Activated T-helper 2 cell treated with anti-CD3 and anti-CD28 coated beads, Interferon-gamma antibody, Interleukin-2, Interleukin-4, amounts not matched to agents 10 μg/mL and 5 μg/mL and 100 μg/mL, durations not matched to agents 14 hours and 24 hours and 36 hours (primary cell): ENCODE measurements around the gene SREBF2. TPM values are rescaled to one million over a fixed set of nuclear protein-coding genes. Genes with fewer than 3 reads are reported as not detected.
"Not testable (repeated sequence)": the region's sequence is repeated elsewhere in the genome, so short reads cannot be mapped to it uniquely, and the experiment has no call there.

ENCODE experiments used
- DNase-seq: peaks from one replicate; pipeline ENCODE4 v3.0.0; 2021; ENCODE audit warnings: low spot score
- H3K27ac Mint-ChIP-seq: one replicate; pipeline ENCODE4 v1.8.0; 2021; ENCODE audit warnings: mixed read lengths
- H3K27me3 Mint-ChIP-seq: one replicate; pipeline ENCODE4 v1.8.0; 2021; ENCODE audit warnings: low read depth, mixed read lengths
- H3K36me3 Mint-ChIP-seq: one replicate; pipeline ENCODE4 v1.8.0; 2021; ENCODE audit warnings: low read depth, mixed read lengths
- H3K4me1 Mint-ChIP-seq: one replicate; pipeline ENCODE4 v1.8.0; 2021; ENCODE audit warnings: low read depth, mixed read lengths
- H3K4me3 Mint-ChIP-seq: one replicate; pipeline ENCODE4 v1.8.0; 2021; ENCODE audit warnings: low read depth, mild to moderate bottlenecking, moderate library complexity, mixed read lengths
- H3K9me3 Mint-ChIP-seq: one replicate; pipeline ENCODE4 v1.8.0; 2021; ENCODE audit warnings: mixed read lengths
- intact Hi-C: fragments of 100-400 bp; cut with micrococcal nuclease; formaldehyde crosslinking; loops from one replicate; pipeline ENCODE4 v1.15.1; 2023
- total RNA-seq: library from RNA; stranded (reverse); gene quantifications from 2 replicates; pipeline ENCODE4 v1.2.3, GENCODE V29; 2022

The SREBF2 gene
- total RNA-seq, 1 donor from 2014 or later = 191 TPM

DNA sequence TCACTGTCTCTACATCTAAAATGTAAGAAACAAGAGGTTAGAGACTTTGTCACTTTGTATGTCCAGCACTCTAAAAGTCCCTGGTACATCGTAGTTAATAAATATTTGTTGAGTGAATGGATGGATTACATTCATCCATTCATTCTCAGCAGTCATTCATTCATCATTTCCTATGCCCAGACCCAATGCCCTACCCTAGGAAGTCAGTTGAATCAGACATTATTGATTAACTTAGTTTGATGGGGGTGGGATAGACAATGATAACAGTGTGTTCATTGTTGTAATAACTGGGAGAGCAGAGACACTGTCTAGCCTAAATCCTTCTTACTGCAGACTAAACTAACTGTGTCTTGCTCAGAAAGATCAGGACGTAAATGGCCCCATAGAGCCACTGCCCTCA, 115.2 kb downstream of the SREBF2 start:
- Mint-ChIP-seq H3K36me3 (peaks cover 26% of the 10 kb centered on the region), H3K9me3 (no peaks in the 10 kb centered on the region), H3K4me3 (no peak overlapping the region), H3K27ac (no peak overlapping the region), H3K4me1 (peaks cover 23% of the 10 kb centered on the region), H3K27me3 (no peaks in the 10 kb centered on the region)
- intact Hi-C loops = loop anchor here (5.0 kb wide), 1 partner anchor 124 kb away; the partner anchor contains the start of genes NAGA and PHETA2
- DNase-seq = no peak

- Mint-ChIP-seq H3K4me1 (peaks cover 21% of the 10 kb centered on the region), H3K36me3 (peaks cover 18% of the 10 kb centered on the region)
- DNase-seq, H3K27me3 Mint-ChIP-seq, H3K4me3 Mint-ChIP-seq, H3K27ac Mint-ChIP-seq, H3K9me3 Mint-ChIP-seq: not testable (repeated sequence)
- intact Hi-C loops = loop anchor here (5.0 kb wide), 1 partner anchor 123 kb away; the partner anchor contains the start of genes NAGA and PHETA2
Measured at GRCh38 chr22:41948928-41949296, 116.0 kb downstream of the SREBF2 start.

DNA sequence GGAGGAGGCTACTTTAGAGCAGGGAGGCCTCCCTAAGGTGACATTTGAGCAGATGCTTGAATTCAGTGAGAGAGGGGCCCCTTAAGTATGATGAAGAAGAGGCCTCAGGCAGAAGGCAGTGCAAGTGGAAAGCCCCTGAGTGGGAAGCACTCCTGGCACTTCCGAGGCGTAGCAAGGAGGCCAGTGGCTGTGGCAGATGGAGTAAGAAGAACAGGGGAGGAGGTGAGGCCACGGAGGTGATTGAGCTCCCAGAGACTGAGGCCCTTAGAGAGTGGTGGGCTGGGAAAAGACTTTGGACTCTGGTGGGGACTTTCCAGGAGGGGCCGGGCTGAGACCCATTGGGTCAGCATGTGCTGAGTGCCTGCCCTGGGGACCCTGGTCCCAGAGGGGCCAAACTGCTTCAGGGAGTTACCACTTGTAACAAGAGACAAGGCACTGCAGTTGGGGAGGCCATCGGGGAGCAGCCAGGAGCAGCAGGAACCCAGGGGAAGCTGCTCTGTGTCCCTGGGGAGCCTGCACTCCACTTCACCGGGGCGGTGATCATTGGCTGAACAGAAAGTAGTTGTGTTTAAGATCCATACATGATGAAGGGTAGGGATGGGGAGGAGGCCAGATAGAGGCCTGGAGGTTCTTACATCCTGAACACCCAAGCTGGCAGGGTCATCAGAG, 116.5 kb downstream of the SREBF2 start:
- Mint-ChIP-seq H3K9me3 (no peaks in the 10 kb centered on the region), H3K4me1 (peaks cover 19% of the 10 kb centered on the region), H3K4me3 (no peak overlapping the region), H3K27me3 (no peaks in the 10 kb centered on the region), H3K27ac (no peak overlapping the region), H3K36me3 (peaks cover 15% of the 10 kb centered on the region)
- no peak for DNase-seq
- intact Hi-C loops = loop anchor here (5.0 kb wide), 1 partner anchor 123 kb away; the partner anchor contains the start of genes NAGA and PHETA2

DNA sequence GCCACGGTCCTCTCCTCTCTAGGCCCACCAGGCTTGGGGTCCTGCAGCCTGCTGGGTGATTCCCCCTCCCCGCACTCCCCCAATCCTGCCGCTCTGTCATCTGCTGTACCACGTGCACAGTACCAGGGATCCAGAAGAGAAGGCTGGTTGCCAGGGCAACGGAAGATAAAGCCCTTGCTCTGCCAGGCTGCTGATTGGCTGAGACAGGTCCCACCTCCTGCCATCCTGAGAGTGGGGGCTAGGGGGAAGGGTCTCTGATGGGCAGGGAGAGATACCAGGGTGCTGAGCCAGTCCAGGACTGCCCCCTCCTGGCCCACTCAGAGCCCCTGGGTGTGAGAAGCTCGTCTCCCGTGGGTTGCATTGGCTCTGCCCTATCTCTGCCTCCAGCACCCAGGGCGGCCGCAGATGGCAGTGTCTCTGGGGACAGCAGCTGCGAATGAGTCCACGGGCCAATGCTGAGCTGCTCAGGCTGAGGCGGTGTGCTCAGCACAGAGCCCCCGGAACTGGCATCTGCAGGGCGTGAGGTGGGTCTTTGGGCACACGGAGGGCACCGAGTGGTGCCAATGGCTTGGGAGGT, 119.1 kb downstream of the SREBF2 start, which contains the start of gene SMIM45:
SMIM45 (plus strand) TSS at position 253 of the 577 bp plus-strand sequence.
- no peak for DNase-seq
- intact Hi-C loops = no loop called here
- Mint-ChIP-seq H3K9me3 (no peaks in the 10 kb centered on the region), H3K27ac (no peak within 1 kb of the TSS), H3K4me1 (peaks cover 8% of the 10 kb centered on the region), H3K4me3 (no peak within 1 kb of the TSS), H3K36me3 (no peaks in the 10 kb centered on the region), H3K27me3 (no peaks in the 10 kb centered on the region)

DNA sequence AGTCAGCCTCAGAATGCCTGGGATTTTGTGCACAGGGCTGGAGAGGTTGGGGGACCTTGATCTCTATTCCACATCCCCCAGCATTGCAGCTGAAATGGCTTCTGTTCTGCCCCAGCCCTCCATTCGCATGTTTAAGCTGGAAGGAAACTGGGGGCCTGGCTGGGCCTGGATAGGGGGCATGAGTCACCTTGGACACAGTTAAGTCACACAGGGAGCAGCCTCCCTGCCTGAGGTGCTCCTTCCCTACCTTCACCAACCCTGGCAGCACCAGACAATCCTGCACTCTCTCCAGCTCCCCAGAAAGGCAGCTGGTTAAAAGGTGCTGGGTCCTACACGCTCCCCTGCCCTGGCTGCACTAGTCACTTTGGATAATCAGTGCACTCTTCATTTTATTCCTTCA, 119.8 kb downstream of the SREBF2 start:
- no peak for DNase-seq
- intact Hi-C loops = no loop called here
- no peaks in the 10 kb centered on the region for H3K9me3 Mint-ChIP-seq
- H3K36me3 Mint-ChIP-seq = no peaks in the 10 kb centered on the region
- H3K4me3 Mint-ChIP-seq = no peak overlapping the region
- no peaks in the 10 kb centered on the region for H3K27me3 Mint-ChIP-seq
- H3K4me1 Mint-ChIP-seq = peaks cover 5% of the 10 kb centered on the region
- no peak overlapping the region for H3K27ac Mint-ChIP-seq

Other genes starting within 250 kb of the SREBF2 start
- 23.4 and 25.8 TPM in 2 replicates for gene PMM1, start 243.3 kb upstream of the SREBF2 start, total RNA-seq
- gene DESI1, start 212.1 kb upstream of the SREBF2 start, total RNA-seq = 57.3 and 58.5 TPM in 2 replicates
- gene XRCC6, start 211.8 kb upstream of the SREBF2 start, total RNA-seq = 420 and 421 TPM in 2 replicates
- gene SNU13, start 144.2 kb upstream of the SREBF2 start, total RNA-seq = 270 and 284 TPM in 2 replicates
- gene MEI1, start 133.6 kb upstream of the SREBF2 start, total RNA-seq = 24.6 and 26.1 TPM in 2 replicates
- 17.4 and 19.6 TPM in 2 replicates for gene CCDC134, start 32.4 kb upstream of the SREBF2 start, total RNA-seq
- gene SHISA8, start 82.0 kb downstream of the SREBF2 start, total RNA-seq = 1.0 and 1.7 TPM in 2 replicates
- gene TNFRSF13C, start 93.7 kb downstream of the SREBF2 start, total RNA-seq = 2.7 and 3.1 TPM in 2 replicates
- 58.6 and 59.3 TPM in 2 replicates for gene CENPM, start 114.0 kb downstream of the SREBF2 start, total RNA-seq
- 7.1 and 8.5 TPM in 2 replicates for gene SEPTIN3, start 136.3 kb downstream of the SREBF2 start, total RNA-seq
- gene WBP2NL, start 165.7 kb downstream of the SREBF2 start, total RNA-seq = 1.3 and 1.6 TPM in 2 replicates
- 38.8 and 44.9 TPM in 2 replicates for gene NAGA, start 237.7 kb downstream of the SREBF2 start, total RNA-seq
- gene PHETA2, start 241.1 kb downstream of the SREBF2 start, total RNA-seq = 5.6 and 5.7 TPM in 2 replicates
- gene SMDT1, start 246.6 kb downstream of the SREBF2 start, total RNA-seq = 65.1 and 69.7 TPM in 2 replicates